ENCODE results near the gene BAZ1B.
"Not testable (repeated sequence)": the region's sequence is repeated elsewhere in the genome, so short reads cannot be mapped to it uniquely, and the experiment has no call there.

BAZ1B gene

GRCh38 chr7:73556208-73557107 is 34.4 kb upstream of the BAZ1B start:
- peak overlapping the region; percentile 88 for H3K4me3 ChIP-seq (ENCODE audit: low read length)
- TF ChIP-seq, protein P1, sequence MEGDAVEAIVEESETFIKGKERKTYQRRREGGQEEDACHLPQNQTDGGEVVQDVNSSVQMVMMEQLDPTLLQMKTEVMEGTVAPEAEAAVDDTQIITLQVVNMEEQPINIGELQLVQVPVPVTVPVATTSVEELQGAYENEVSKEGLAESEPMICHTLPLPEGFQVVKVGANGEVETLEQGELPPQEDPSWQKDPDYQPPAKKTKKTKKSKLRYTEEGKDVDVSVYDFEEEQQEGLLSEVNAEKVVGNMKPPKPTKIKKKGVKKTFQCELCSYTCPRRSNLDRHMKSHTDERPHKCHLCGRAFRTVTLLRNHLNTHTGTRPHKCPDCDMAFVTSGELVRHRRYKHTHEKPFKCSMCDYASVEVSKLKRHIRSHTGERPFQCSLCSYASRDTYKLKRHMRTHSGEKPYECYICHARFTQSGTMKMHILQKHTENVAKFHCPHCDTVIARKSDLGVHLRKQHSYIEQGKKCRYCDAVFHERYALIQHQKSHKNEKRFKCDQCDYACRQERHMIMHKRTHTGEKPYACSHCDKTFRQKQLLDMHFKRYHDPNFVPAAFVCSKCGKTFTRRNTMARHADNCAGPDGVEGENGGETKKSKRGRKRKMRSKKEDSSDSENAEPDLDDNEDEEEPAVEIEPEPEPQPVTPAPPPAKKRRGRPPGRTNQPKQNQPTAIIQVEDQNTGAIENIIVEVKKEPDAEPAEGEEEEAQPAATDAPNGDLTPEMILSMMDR (conservative IDR thresholded peaks at IDR 0.05; ENCODE audit: low read length) = no peak
- DNase-seq (ENCODE audit: low read depth) = no peak

GRCh38 chr7:73555411-73555982 is 33.4 kb upstream of the BAZ1B start:
- peak; percentile 61 for DNase-seq (ENCODE audit: low read depth)
- peak overlapping the region; percentile 88 for H3K4me3 ChIP-seq (ENCODE audit: low read length)
- TF ChIP-seq, protein P1 (conservative IDR thresholded peaks at IDR 0.05; ENCODE audit: low read length) = no peak

GRCh38 chr7:73550093-73550492 is 28.0 kb upstream of the BAZ1B start:
- not testable (repeated sequence) for H3K4me3 ChIP-seq (ENCODE audit: low read length); DNase-seq (ENCODE audit: low read depth)

DNA sequence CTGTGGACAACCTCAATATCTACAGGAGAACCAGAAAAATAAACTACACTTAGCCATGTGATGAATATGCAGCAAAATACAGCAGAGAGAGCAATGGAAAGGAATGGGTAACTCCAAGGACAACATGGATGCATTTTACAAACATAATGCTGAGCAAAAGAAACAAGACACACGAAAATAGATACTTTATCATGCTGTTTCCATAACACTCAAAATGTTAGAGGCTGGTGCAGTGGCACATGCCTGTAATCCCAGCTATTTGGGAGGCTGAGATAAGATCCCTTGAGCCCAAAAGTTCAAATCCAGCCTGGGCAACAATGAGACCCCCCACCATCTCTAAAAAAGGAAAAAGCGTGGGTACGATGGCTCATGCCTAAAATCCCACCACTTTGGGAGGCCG is 27.1 kb upstream of the BAZ1B start:
- no peak overlapping the region for H3K4me3 ChIP-seq (ENCODE audit: low read length)
- TF ChIP-seq, protein P1 (conservative IDR thresholded peaks at IDR 0.05; ENCODE audit: low read length) = no peak
- DNase-seq (ENCODE audit: low read depth) = no peak

DNA sequence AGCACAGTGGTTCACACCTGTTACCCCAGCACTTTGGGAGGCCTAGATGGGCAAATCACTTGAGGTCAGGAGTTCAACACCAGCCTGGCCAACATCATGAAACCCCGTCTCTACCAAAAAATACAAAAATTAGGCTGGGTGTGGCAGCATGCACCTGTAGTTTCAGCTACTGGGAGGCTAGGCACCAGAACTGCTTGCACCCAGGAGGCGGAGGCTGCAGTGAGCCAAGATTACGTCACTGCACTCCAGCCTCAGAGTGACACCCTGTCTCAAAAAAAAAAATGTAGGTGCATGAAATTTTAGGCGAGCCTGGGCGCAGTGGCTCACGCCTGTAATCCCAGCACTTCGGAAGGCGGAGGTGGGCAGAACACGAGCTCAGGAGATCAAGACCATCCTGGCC is 25.7 kb upstream of the BAZ1B start:
- no peak for DNase-seq (ENCODE audit: low read depth)
- TF ChIP-seq, protein P1 (conservative IDR thresholded peaks at IDR 0.05; ENCODE audit: low read length) = no peak
- no peak overlapping the region for H3K4me3 ChIP-seq (ENCODE audit: low read length)

DNA sequence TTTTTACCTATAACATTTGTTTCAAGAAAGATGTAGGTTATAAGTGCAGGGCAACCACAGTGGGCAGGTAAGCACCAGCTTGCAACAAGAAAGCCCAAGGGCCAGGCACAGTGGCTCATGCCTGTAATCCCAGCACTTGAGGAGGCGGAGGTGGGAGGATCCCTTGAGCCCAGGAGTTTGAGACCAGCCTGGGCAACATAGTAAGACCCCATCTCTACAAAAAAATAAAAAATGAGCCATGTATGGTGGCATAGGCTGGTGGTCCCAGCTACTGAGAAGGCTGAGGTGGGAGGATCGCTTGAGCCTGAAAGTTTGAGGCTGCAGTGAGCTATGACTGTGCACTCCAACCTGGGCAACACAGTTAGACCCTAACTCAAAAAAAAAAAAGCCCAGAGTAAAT is 22.6 kb upstream of the BAZ1B start:
- TF ChIP-seq, protein P1 (conservative IDR thresholded peaks at IDR 0.05; ENCODE audit: low read length) = no peak
- DNase-seq (ENCODE audit: low read depth) = no peak
- no peak overlapping the region for H3K4me3 ChIP-seq (ENCODE audit: low read length)

- DNase-seq (ENCODE audit: low read depth) = no peak
- TF ChIP-seq, protein P1 (conservative IDR thresholded peaks at IDR 0.05; ENCODE audit: low read length) = no peak
- H3K4me3 ChIP-seq (ENCODE audit: low read length) = no peak overlapping the region
Observed at GRCh38 chr7:73541722-73542121, 19.6 kb upstream of the BAZ1B start.

Data from AG10803 (cell line).